OCI-LY1 (cell line): ENCODE data around the gene DENND1A.

Experiments used
- H2AFZ ChIP-seq: fragments of 200-600 bp; sonication (generic), shearing (Covaris generic); 2 replicates; pipeline ENCODE4 v1.6.0; 2014; ENCODE audit warnings: antibody characterized with exemption, mild to moderate bottlenecking, low read length
- H3F3A ChIP-seq: fragments of 200-600 bp; sonication (generic), shearing (Covaris generic); 2 replicates; pipeline ENCODE4 v1.6.0; 2014; ENCODE audit warnings: mild to moderate bottlenecking, antibody characterized with exemption, low read length, moderate library complexity; ENCODE audit not compliant: insufficient read depth
- H3K27ac ChIP-seq: fragments of 200-600 bp; sonication (generic); 2 replicates; pipeline ENCODE4 v1.5.1; 2014; ENCODE audit warnings: low read length, mixed run types, mild to moderate bottlenecking, low read depth; ENCODE audit not compliant: poor library complexity, severe bottlenecking
- H3K27me3 ChIP-seq: fragments of 200-600 bp; sonication (generic); 2 replicates; pipeline ENCODE4 v1.6.0; 2014; ENCODE audit warnings: antibody characterized with exemption, mild to moderate bottlenecking, low read length, moderate library complexity; ENCODE audit not compliant: insufficient read depth
- H3K36me3 ChIP-seq: fragments of 200-600 bp; sonication (generic); 2 replicates; pipeline ENCODE4 v1.6.1; 2014; ENCODE audit warnings: mild to moderate bottlenecking, antibody characterized with exemption, low read length, moderate library complexity, mixed read lengths; ENCODE audit not compliant: insufficient read depth
- H3K4me1 ChIP-seq: fragments of 200-600 bp; sonication (generic); 2 replicates; pipeline ENCODE4 v1.5.1; 2014; ENCODE audit warnings: mild to moderate bottlenecking, low read length, moderate library complexity; ENCODE audit not compliant: insufficient read depth, severe bottlenecking
- H3K4me2 ChIP-seq: fragments of 200-600 bp; sonication (generic), shearing (Covaris generic); 2 replicates; pipeline ENCODE4 v1.6.1; 2014; ENCODE audit warnings: low read length
- H3K4me3 ChIP-seq: fragments of 200-600 bp; sonication (generic); 2 replicates; pipeline ENCODE4 v1.5.1; 2014; ENCODE audit warnings: low read length, low read depth, mild to moderate bottlenecking, mixed read lengths; ENCODE audit not compliant: poor library complexity, severe bottlenecking
- H3K79me2 ChIP-seq: fragments of 200-600 bp; shearing (Covaris generic); 2 replicates; pipeline ENCODE4 v1.6.1; 2016; ENCODE audit warnings: mixed run types, low read length, mixed read lengths; ENCODE audit not compliant: insufficient read depth
- H3K9ac ChIP-seq: fragments of 200-600 bp; sonication (generic), shearing (Covaris generic); 2 replicates; pipeline ENCODE4 v1.6.1; 2014; ENCODE audit warnings: mild to moderate bottlenecking, low read length, mixed read lengths
- H3K9me2 ChIP-seq: fragments of 200-600 bp; sonication (generic), shearing (Covaris generic); 2 replicates; pipeline ENCODE4 v1.6.1; 2014; ENCODE audit warnings: low read depth, mild to moderate bottlenecking, low read length, mixed read lengths
- H3K9me3 ChIP-seq: fragments of 200-600 bp; shearing (Covaris generic); 2 replicates; pipeline ENCODE4 v1.6.1; 2014; ENCODE audit warnings: low read length, mixed read lengths
- H4K20me1 ChIP-seq: fragments of 200-600 bp; sonication (generic), shearing (Covaris generic); 2 replicates; pipeline ENCODE4 v1.6.0; 2016; ENCODE audit warnings: mild to moderate bottlenecking, low read length; ENCODE audit not compliant: insufficient read depth
- EZH2 ChIP-seq: fragments of 200-600 bp; sonication (generic), shearing (Covaris generic); IDR thresholded peaks from 2 replicates; pipeline ENCODE4 v1.8.0; 2017; ENCODE audit warnings: borderline replicate concordance, mixed run types, mild to moderate bottlenecking, antibody characterized with exemption, low read length, moderate library complexity, mixed read lengths
- TF ChIP-seq, protein P1 (sequence below): fragments of 200-600 bp; sonication (generic), shearing (Covaris generic); IDR thresholded peaks from 2 replicates; pipeline ENCODE4 v1.5.1; 2017; ENCODE audit warnings: mild to moderate bottlenecking, antibody characterized with exemption, low read length, moderate library complexity, mixed read lengths

The DENND1A gene

DNA sequence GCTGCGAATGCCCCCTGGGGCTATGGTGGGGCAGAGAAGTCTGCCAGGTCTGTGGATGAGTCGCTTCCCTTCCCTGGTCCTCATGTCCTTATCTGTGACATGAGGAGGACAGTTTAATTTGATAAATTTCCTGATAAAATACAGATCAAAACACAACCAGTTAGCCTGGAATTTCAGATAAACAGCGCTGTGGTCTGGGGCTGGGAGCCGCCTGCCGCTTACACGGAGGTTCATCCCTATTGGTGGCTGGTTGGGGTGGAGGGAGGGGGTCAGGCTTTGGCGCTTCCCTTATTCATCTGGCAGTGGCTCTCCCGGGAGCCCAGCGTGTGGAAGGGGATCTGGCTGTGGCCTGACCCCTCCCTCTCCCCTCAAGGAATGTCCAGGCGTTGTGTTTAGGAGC lies 556.0 kb downstream of the DENND1A start:
- Histone ChIP-seq H3K4me1 (no peaks in the 10 kb centered on the region), H3K36me3 (no peaks in the 10 kb centered on the region), H3K9me3 (no peaks in the 10 kb centered on the region), H3K27me3 (no peaks in the 10 kb centered on the region), H2AFZ (no peak overlapping the region), H3K4me2 (no peak overlapping the region), H3K4me3 (no peak overlapping the region), H3K27ac (no peak overlapping the region), H3K9me2 (no peaks in the 10 kb centered on the region), H3F3A (no peaks in the 10 kb centered on the region), H4K20me1 (no peaks in the 10 kb centered on the region), H3K9ac (no peak overlapping the region), H3K79me2 (no peaks in the 10 kb centered on the region)
- TF ChIP-seq EZH2, result no peak
- TF ChIP-seq, protein P1, sequence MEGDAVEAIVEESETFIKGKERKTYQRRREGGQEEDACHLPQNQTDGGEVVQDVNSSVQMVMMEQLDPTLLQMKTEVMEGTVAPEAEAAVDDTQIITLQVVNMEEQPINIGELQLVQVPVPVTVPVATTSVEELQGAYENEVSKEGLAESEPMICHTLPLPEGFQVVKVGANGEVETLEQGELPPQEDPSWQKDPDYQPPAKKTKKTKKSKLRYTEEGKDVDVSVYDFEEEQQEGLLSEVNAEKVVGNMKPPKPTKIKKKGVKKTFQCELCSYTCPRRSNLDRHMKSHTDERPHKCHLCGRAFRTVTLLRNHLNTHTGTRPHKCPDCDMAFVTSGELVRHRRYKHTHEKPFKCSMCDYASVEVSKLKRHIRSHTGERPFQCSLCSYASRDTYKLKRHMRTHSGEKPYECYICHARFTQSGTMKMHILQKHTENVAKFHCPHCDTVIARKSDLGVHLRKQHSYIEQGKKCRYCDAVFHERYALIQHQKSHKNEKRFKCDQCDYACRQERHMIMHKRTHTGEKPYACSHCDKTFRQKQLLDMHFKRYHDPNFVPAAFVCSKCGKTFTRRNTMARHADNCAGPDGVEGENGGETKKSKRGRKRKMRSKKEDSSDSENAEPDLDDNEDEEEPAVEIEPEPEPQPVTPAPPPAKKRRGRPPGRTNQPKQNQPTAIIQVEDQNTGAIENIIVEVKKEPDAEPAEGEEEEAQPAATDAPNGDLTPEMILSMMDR, result no peak

DNA sequence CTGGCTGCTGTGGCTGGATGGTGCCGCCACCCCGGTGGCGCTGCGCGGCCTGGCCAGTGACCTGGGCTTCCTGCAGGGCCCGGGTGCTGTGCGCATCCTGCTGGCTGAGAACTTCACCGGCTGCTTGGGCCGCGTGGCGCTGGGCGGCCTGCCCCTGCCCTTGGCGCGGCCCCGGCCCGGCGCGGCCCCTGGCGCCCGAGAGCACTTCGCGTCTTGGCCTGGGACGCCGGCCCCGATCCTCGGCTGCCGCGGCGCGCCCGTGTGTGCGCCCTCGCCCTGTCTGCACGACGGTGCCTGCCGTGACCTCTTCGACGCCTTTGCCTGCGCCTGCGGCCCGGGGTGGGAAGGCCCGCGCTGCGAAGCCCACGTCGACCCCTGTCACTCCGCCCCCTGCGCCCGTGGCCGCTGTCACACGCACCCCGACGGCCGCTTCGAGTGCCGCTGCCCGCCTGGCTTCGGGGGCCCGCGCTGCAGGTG lies 556.4 kb downstream of the DENND1A start:
- H3K9me2 ChIP-seq, result no peaks in the 10 kb centered on the region
- H2AFZ ChIP-seq, result no peak overlapping the region

DNA sequence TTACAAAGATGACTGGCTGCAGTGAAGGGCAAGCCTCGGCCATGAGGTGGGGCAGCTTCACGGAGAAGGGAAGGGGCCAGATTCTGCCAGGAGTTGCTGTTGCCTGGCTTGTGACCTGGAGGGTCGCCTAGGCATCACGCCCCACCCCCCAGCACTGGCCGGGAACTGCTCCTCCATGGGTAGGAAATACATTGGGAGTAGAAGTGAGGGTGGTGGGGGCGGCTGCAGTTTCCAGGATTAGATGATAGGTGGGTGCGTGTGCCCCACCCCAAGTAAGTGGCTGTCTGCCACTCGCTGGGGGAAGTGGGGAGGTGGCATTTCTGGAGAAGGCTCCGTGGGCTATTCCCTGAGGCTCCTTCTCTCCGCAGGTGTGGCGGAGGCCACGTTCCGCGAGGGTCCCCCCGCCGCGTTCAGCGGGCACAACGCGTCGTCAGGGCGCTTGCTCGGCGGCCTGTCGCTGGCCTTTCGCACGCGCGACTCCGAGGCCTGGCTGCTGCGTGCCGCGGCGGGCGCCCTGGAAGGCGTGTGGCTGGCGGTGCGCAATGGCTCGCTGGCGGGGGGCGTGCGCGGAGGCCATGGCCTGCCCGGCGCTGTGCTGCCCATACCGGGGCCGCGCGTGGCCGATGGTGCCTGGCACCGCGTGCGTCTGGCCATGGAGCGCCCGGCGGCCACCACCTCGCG lies 557.0 kb downstream of the DENND1A start:
- Histone ChIP-seq H3K79me2 (no peaks in the 10 kb centered on the region), H3F3A (no peaks in the 10 kb centered on the region), H4K20me1 (no peaks in the 10 kb centered on the region), H2AFZ (no peak overlapping the region), H3K4me1 (no peaks in the 10 kb centered on the region), H3K4me2 (no peak overlapping the region), H3K4me3 (no peak overlapping the region), H3K9ac (no peak overlapping the region), H3K27me3 (no peaks in the 10 kb centered on the region; the same call in 1 of the 2 replicates), H3K27ac (no peak overlapping the region), H3K36me3 (no peaks in the 10 kb centered on the region), H3K9me3 (no peaks in the 10 kb centered on the region), H3K9me2 (no peaks in the 10 kb centered on the region)
- TF ChIP-seq, protein P1, result no peak
- TF ChIP-seq EZH2, result no peak

More for the DNA sequence above, 556.4 kb downstream of the DENND1A start:
- H3K79me2 ChIP-seq, result no peaks in the 10 kb centered on the region
- no peaks in the 10 kb centered on the region for H3F3A ChIP-seq
- H3K4me3 ChIP-seq, result no peak overlapping the region
- no peak overlapping the region for H3K27ac ChIP-seq
- H3K9me3 ChIP-seq, result no peaks in the 10 kb centered on the region
- no peaks in the 10 kb centered on the region for H3K36me3 ChIP-seq
- H3K4me1 ChIP-seq, result no peaks in the 10 kb centered on the region
- no peak overlapping the region for H3K4me2 ChIP-seq
- H4K20me1 ChIP-seq, result no peaks in the 10 kb centered on the region
- TF ChIP-seq, protein P1, result no peak
- TF ChIP-seq EZH2, result no peak
- no peak overlapping the region for H3K9ac ChIP-seq
- H3K27me3 ChIP-seq, result no peaks in the 10 kb centered on the region; the same call in 1 of the 2 replicates
